Ascending aorta (tissue), 2 donors: Measurements from ENCODE around the gene OSBPL10. TPM values are rescaled to one million over a fixed set of nuclear protein-coding genes. Genes with fewer than 3 reads are reported as not detected.

Experiments used
- DNase-seq, 2 donors: peaks; one replicate each; pipeline ENCODE4 v3.0.0-alpha.2; 2019; ENCODE audit warnings: low spot score in 2 of 2
- H3K27ac ChIP-seq, 2 donors: fragments of 200-600 bp; sonication (generic); one replicate each; pipeline ENCODE4 v1.5.1; 2016 to 2017; ENCODE audit warnings: mild to moderate bottlenecking in 1 of 2
- H3K27me3 ChIP-seq: fragments of 200-600 bp; sonication (generic); one replicate; pipeline ENCODE4 v1.5.1; 2017
- H3K36me3 ChIP-seq, 2 donors: fragments of 200-600 bp; sonication (generic); one replicate each; pipeline ENCODE4 v1.5.1; 2016
- H3K4me1 ChIP-seq, 2 donors: fragments of 200-600 bp; sonication (generic); one replicate each; pipeline ENCODE4 v1.5.1; 2016 to 2017; ENCODE audit warnings: mild to moderate bottlenecking in 1 of 2
- H3K4me3 ChIP-seq, 2 donors: fragments of 200-600 bp; sonication (generic); one replicate each; pipeline ENCODE4 v1.5.1; 2016 to 2017; ENCODE audit warnings: mild to moderate bottlenecking in 1 of 2
- H3K9me3 ChIP-seq, 2 donors: fragments of 200-600 bp; sonication (generic); one replicate each; pipeline ENCODE4 v1.5.1; 2016
- intact Hi-C: fragments of 100-400 bp; cut with DNase I; formaldehyde crosslinking; loops from one replicate; pipeline ENCODE4 v1.15.1; 2023
- total RNA-seq: library from RNA; depleted of rRNA; stranded (reverse); fragments of >200 nt; gene quantifications from one replicate; pipeline ENCODE4 v1.1.0, GENCODE V29; 2016
- TF ChIP-seq, protein P1 (sequence below), 3 experiments: fragments of 200-600 bp in 2 of 3; fragments of 450-650 bp in 1 of 3; sonication (generic) in 2 of 3; IDR thresholded peaks; one replicate each; pipeline ENCODE4 v1.5.1; 2016 to 2019; ENCODE audit warnings: antibody characterized with exemption in 3 of 3, mild to moderate bottlenecking in 1 of 3, moderate library complexity in 1 of 3

The OSBPL10 gene
- total RNA-seq, 1 donor from 2014 or later, result 169 TPM

DNA sequence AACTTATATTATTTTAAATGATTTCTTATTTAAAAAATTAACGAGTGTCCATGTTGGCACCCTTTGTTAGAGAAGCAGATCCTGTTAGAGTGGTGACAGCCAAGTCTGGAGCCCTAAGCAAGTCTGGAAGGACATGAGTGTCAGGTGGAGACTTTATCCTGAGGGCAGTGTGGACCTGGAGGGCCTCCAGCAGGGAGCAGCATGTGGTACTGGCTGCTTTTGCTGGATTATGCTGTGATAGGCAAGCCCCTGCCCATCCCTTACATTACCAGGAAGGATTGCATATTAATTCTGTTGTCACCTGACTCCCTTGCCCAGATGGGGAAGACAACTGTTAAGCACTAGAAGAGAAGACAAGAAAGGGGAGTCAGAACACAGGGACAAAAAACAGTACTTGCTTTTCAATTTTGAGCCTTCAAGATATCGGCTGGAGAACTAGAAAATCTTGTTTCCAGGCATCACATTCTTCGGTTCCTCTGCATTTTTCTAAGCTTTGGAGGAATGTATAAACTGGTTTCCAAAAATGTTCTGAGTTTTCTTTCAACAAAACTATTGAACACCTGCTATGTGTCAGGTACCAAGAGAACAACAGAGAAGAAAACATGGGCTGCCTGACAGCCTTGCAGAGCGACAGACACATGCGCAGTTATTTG is 23.2 kb upstream of the OSBPL10 start:
- H3K9me3 ChIP-seq, result no peaks in the 10 kb centered on the region
- H3K4me1 ChIP-seq, result no peaks in the 10 kb centered on the region
- no peak overlapping the region for H3K27ac ChIP-seq
- H3K27me3 ChIP-seq, result no peaks in the 10 kb centered on the region
- intact Hi-C loops, result no loop called here
- TF ChIP-seq, protein P1, sequence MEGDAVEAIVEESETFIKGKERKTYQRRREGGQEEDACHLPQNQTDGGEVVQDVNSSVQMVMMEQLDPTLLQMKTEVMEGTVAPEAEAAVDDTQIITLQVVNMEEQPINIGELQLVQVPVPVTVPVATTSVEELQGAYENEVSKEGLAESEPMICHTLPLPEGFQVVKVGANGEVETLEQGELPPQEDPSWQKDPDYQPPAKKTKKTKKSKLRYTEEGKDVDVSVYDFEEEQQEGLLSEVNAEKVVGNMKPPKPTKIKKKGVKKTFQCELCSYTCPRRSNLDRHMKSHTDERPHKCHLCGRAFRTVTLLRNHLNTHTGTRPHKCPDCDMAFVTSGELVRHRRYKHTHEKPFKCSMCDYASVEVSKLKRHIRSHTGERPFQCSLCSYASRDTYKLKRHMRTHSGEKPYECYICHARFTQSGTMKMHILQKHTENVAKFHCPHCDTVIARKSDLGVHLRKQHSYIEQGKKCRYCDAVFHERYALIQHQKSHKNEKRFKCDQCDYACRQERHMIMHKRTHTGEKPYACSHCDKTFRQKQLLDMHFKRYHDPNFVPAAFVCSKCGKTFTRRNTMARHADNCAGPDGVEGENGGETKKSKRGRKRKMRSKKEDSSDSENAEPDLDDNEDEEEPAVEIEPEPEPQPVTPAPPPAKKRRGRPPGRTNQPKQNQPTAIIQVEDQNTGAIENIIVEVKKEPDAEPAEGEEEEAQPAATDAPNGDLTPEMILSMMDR (IDR thresholded peaks at IDR 0.05), result no peak
- no peak overlapping the region for H3K4me3 ChIP-seq
- no peak for DNase-seq
- H3K36me3 ChIP-seq, result no peaks in the 10 kb centered on the region

DNA sequence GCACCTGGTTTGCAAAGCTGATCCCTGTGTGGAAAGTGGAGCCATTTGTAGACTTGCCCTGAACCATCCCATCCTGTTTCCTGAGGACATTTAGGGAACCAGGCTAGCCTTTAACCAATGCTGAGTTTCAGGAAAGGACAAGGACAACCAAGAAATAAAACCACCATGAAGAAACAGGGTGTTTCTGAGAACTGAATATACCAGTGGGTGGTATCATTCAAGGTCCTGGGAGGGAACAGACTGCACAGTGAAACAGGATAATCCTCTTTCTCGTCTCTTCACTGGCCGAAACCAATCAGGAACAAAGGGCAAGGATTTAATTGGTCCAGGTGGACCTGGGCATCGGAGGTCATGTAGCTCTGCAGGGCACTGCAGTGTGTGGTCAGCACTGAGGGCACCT is 22.3 kb upstream of the OSBPL10 start:
- Histone ChIP-seq H3K36me3 (no peaks in the 10 kb centered on the region), H3K27me3 (no peaks in the 10 kb centered on the region), H3K4me1 (no peaks in the 10 kb centered on the region), H3K27ac (no peak overlapping the region), H3K9me3 (no peaks in the 10 kb centered on the region), H3K4me3 (no peak overlapping the region)
- intact Hi-C loops, result no loop called here
- TF ChIP-seq, protein P1 (IDR thresholded peaks at IDR 0.05), result no peak
- no peak for DNase-seq

DNA sequence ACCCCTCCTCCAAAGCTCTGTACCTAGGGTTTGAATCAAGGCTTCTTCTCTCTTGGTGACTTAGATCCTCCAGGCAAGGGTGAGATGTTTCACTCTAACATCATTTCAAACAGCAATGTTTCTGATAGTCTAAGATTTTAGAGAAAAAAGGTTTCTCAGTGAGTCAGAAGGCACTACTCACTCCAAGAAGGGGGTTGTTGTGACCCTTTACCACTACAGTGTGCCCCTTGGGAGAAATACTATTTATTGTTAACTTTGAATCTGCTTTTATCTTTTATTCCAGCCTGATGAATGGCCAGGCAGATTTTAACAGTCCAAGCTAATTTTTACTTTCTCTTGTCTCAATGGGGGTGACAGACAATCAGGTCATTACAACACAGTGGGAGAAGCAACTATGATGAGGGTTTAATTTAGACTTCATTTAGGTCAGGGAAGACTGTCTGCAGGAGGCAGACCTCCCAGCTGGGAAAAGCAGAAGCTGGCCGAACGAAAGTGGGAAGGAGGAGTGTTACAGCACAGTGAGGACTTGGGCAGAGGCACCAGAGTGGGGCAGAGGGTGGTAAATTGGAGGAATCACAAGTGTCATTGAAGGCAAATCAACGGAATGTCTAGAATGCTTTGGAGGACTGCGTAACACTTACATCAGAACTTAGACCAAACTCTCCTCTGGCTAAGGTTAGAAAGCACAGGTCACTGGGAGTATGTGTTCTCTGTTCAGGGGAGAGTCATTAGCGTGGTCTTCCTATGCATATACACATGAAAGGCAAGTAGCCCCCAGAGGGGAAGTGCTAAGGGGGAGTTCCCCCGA is 21.7 kb upstream of the OSBPL10 start:
- H3K4me1 ChIP-seq, result no peaks in the 10 kb centered on the region
- H3K27ac ChIP-seq, result no peak overlapping the region
- H3K36me3 ChIP-seq, result no peaks in the 10 kb centered on the region
- DNase-seq, result no peak
- H3K9me3 ChIP-seq, result no peaks in the 10 kb centered on the region
- TF ChIP-seq, protein P1 (IDR thresholded peaks at IDR 0.05), result no peak
- no peaks in the 10 kb centered on the region for H3K27me3 ChIP-seq
- intact Hi-C loops, result no loop called here
- no peak overlapping the region for H3K4me3 ChIP-seq

DNA sequence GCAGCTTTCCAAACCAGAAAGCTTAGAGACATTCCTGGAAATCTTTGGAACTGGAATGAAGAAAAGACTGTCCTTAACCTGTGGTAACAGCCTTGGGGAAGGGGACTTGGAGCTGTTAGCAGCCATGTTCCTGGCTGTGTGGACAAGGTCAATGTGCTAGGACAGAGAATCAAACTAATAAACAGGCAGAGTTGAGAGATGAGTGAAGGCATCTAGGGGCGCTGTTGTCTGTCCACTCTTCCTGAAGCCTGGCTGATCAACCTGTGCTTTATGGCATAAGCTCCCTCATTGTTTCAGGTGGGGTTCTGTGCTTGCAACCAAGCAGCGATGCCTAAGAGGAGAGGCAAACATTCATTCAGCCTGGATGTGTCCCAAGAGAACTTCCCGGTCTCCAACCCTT is 19.8 kb upstream of the OSBPL10 start:
- no peak overlapping the region for H3K4me3 ChIP-seq
- no peak for DNase-seq
- no peaks in the 10 kb centered on the region for H3K36me3 ChIP-seq
- no peaks in the 10 kb centered on the region for H3K9me3 ChIP-seq
- TF ChIP-seq, protein P1 (IDR thresholded peaks at IDR 0.05), result no peak
- intact Hi-C loops, result no loop called here
- no peaks in the 10 kb centered on the region for H3K27me3 ChIP-seq
- H3K27ac ChIP-seq, result no peak overlapping the region
- no peaks in the 10 kb centered on the region for H3K4me1 ChIP-seq

DNA sequence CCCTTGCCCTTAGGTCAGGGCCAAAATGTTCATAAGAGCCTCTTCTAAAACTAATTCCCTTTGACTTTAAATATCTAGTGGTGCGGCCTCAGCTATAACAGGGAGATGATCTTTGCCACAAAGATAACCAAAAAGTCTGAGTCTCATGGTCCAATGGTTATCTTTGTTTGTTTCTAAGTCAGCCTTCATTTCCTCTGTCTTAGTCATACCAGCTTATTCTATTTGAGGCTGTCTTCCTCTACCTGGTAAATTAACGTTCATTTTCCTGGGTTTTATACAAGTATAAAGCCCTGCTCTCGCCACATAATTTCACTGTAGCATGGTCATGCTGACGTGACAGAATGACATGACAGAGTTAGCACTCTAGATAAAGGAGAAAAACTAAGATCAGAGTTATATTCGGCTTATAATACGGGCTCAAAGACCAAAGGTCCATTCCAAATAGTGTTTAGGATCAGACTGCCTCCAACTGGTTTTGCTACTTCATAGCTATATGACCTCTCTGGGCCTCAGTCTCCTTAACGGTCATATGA is 18.9 kb upstream of the OSBPL10 start:
- intact Hi-C loops, result no loop called here
- Histone ChIP-seq H3K36me3 (no peaks in the 10 kb centered on the region), H3K27ac (no peak overlapping the region), H3K4me3 (no peak overlapping the region), H3K9me3 (no peaks in the 10 kb centered on the region), H3K27me3 (no peaks in the 10 kb centered on the region), H3K4me1 (no peaks in the 10 kb centered on the region)
- TF ChIP-seq, protein P1 (IDR thresholded peaks at IDR 0.05), result no peak
- no peak for DNase-seq
